ENCODE data around the gene MLEC.

DNA sequence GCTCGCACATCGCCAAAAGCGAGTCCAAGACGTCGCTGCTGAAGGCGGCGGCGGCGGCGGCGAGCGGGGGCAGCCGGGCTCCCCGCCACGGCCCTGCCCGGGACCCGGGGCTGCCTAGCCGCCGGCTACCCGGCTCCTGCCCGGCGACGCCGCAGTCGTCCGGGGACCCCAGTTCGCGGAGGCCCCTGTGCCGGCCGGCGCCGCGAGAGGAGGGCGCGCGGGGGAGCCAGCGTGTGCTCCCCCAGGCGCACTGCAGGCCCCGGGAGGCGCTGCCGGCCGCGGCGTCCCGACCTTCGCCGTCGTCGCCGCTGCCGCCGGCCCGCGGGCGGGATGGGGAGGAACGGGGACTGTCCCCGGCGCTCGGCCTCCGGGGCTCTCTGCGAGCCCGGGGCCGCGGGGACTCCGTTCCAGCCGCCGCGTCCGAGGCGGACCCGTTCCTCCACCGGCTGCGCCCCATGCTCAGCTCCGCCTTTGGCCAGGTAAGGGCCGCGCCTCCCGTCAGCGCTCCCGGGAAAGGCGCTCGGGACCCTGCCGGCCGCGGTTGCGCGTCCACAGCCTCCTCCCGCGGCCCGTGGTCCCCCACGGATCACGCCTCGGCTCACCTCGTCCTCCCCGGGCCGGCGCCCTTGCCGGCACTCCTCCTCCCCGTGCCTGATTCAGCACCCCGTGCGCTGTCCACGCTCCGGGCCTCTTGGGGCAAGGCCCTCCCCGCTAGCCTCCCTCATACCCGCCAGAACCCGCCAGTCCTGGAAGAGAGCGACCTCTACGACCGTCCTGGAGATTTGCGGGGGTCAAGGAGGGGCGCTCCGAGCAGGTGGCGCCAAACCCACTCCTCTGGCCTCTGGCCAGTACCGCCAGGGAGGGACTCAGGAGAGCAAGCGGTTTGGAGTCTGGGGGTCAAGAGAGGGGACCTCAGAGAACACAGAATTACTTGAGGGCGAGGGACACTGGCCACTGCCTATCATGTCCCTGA lies 45.8 kb upstream of the MLEC start:
- TF ChIP-seq POLR2AphosphoS2 (IDR thresholded peaks at IDR 0.05; ENCODE audit: low read depth, low read length), result no peak
- no peak for TF ChIP-seq FOXK2 (IDR thresholded peaks at IDR 0.05)
- TF ChIP-seq ZNF451 (CRISPR knock-in tag; IDR thresholded peaks at IDR 0.05), result no peak
- 0 out of 2 replicates have a peak, but pooled peaks have one; percentile 16 for TF ChIP-seq CBFB (CRISPR knock-in tag; IDR thresholded peaks at IDR 0.05)
- no peak for TF ChIP-seq POLR2A (IDR thresholded peaks at IDR 0.05; ENCODE audit: insufficient read depth in 1 of 2, low read depth in 2 of 2, low read length in 2 of 2)
